Measurements from ENCODE around the gene CBS.

The CBS gene

GRCh38 chr21:43023175-43023574 is 52.5 kb downstream of the CBS start:
- Histone ChIP-seq H3K27me3 (ENCODE audit: insufficient read depth, poor library complexity, severe bottlenecking) (no peaks in the 10 kb centered on the region), H3K4me3 (replicated peaks; ENCODE audit: insufficient read depth, low read length) (no peak overlapping the region), H3K27ac (replicated peaks) (no peak overlapping the region)
- DNase-seq (ENCODE audit: low read depth in 1 of 2, low spot score in 1 of 2), result no peak
- TF ChIP-seq SPI1 (IDR thresholded peaks at IDR 0.05; ENCODE audit: borderline replicate concordance, low read depth) (no peak), REST (IDR thresholded peaks at IDR 0.05; ENCODE audit: insufficient replicate concordance, low read depth) (no peak), CTCF (IDR thresholded peaks at IDR 0.05; ENCODE audit: insufficient read depth, low read length) (no peak), POLR2AphosphoS5 (IDR thresholded peaks at IDR 0.05; ENCODE audit: low read depth) (no peak), GABPA (IDR thresholded peaks at IDR 0.05; ENCODE audit: low read depth) (no peak)

GRCh38 chr21:43021756-43022600 is 53.7 kb downstream of the CBS start:
- H3K4me3 ChIP-seq (replicated peaks; ENCODE audit: insufficient read depth, low read length), result no peak overlapping the region
- DNase-seq (ENCODE audit: low read depth in 1 of 2, low spot score in 1 of 2), result no peak
- H3K27me3 ChIP-seq (ENCODE audit: insufficient read depth, poor library complexity, severe bottlenecking), result no peaks in the 10 kb centered on the region
- no peak overlapping the region for H3K27ac ChIP-seq (replicated peaks)
- no peak for TF ChIP-seq CTCF (IDR thresholded peaks at IDR 0.05; ENCODE audit: insufficient read depth, low read length)
- no peak for TF ChIP-seq SPI1 (IDR thresholded peaks at IDR 0.05; ENCODE audit: borderline replicate concordance, low read depth)
- no peak for TF ChIP-seq POLR2AphosphoS5 (IDR thresholded peaks at IDR 0.05; ENCODE audit: low read depth)
- no peak for TF ChIP-seq GABPA (IDR thresholded peaks at IDR 0.05; ENCODE audit: low read depth)
- no peak for TF ChIP-seq REST (IDR thresholded peaks at IDR 0.05; ENCODE audit: insufficient replicate concordance, low read depth)

- TF ChIP-seq GABPA (IDR thresholded peaks at IDR 0.05; ENCODE audit: low read depth) (no peak), CTCF (IDR thresholded peaks at IDR 0.05; ENCODE audit: insufficient read depth, low read length) (no peak), SPI1 (IDR thresholded peaks at IDR 0.05; ENCODE audit: borderline replicate concordance, low read depth) (no peak), POLR2AphosphoS5 (IDR thresholded peaks at IDR 0.05; ENCODE audit: low read depth) (no peak), REST (IDR thresholded peaks at IDR 0.05; ENCODE audit: insufficient replicate concordance, low read depth) (no peak)
- H3K27ac ChIP-seq (replicated peaks), result no peak overlapping the region
- H3K27me3 ChIP-seq (ENCODE audit: insufficient read depth, poor library complexity, severe bottlenecking), result no peaks in the 10 kb centered on the region
- DNase-seq (ENCODE audit: low read depth in 1 of 2, low spot score in 1 of 2), result no peak
- H3K4me3 ChIP-seq (replicated peaks; ENCODE audit: insufficient read depth, low read length), result no peak overlapping the region
Measured at GRCh38 chr21:43021191-43021590, 54.4 kb downstream of the CBS start.
